ENCODE data around the gene BRSK2. TPM values are rescaled to one million over a fixed set of nuclear protein-coding genes. Genes with fewer than 3 reads are reported as not detected.

The BRSK2 gene
- total RNA-seq, 1 donor from 2014 or later = 1.0 TPM

- Histone ChIP-seq H3K4me1 (ENCODE audit: control insufficient read depth in 3 of 3, insufficient read depth in 3 of 3, low read length in 3 of 3) (peaks cover 21 to 32% (median 25%) of the 10 kb centered on the region in 3 donors), H3K9me3 (ENCODE audit: control insufficient read depth in 3 of 3, low read length in 3 of 3) (no peaks in the 10 kb centered on the region), H3K9ac (ENCODE audit: low read depth in 1 of 3, low read length in 3 of 3) (no peak overlapping the region), H3K36me3 (ENCODE audit: control insufficient read depth in 3 of 3, insufficient read depth in 3 of 3, low read length in 3 of 3) (no peaks in the 10 kb centered on the region), H3K27me3 (ENCODE audit: control insufficient read depth in 3 of 3, insufficient read depth in 3 of 3, low read length in 3 of 3) (no peaks in the 10 kb centered on the region), H3K4me3 (ENCODE audit: low read length in 3 of 3) (no peak overlapping the region), H3K27ac (ENCODE audit: low read depth, low read length) (no peak overlapping the region)
Observed at GRCh38 chr11:1491379-1491778, 101.6 kb downstream of the BRSK2 start.

- H3K27ac ChIP-seq (ENCODE audit: low read depth, low read length) = no peak overlapping the region
- H3K9ac ChIP-seq (ENCODE audit: low read depth in 1 of 3, low read length in 3 of 3) = no peak overlapping the region
- H3K4me1 ChIP-seq (ENCODE audit: control insufficient read depth in 3 of 3, insufficient read depth in 3 of 3, low read length in 3 of 3) = peaks cover 10 to 19% (median 15%) of the 10 kb centered on the region in 3 donors
- no peak overlapping the region for H3K4me3 ChIP-seq (ENCODE audit: low read length in 3 of 3)
- no peaks in the 10 kb centered on the region for H3K36me3 ChIP-seq (ENCODE audit: control insufficient read depth in 3 of 3, insufficient read depth in 3 of 3, low read length in 3 of 3)
- H3K27me3 ChIP-seq (ENCODE audit: control insufficient read depth in 3 of 3, insufficient read depth in 3 of 3, low read length in 3 of 3) = no peaks in the 10 kb centered on the region
- no peaks in the 10 kb centered on the region for H3K9me3 ChIP-seq (ENCODE audit: control insufficient read depth in 3 of 3, low read length in 3 of 3)
Observed at GRCh38 chr11:1493650-1494244, 104.0 kb downstream of the BRSK2 start.

GRCh38 chr11:1494650-1495049, 104.9 kb downstream of the BRSK2 start:
- H3K27ac ChIP-seq (ENCODE audit: low read depth, low read length) = no peak overlapping the region
- no peaks in the 10 kb centered on the region for H3K27me3 ChIP-seq (ENCODE audit: control insufficient read depth in 3 of 3, insufficient read depth in 3 of 3, low read length in 3 of 3)
- H3K4me1 ChIP-seq (ENCODE audit: control insufficient read depth in 3 of 3, insufficient read depth in 3 of 3, low read length in 3 of 3) = peaks cover 10 to 13% (median 12%) of the 10 kb centered on the region in 3 donors
- H3K9me3 ChIP-seq (ENCODE audit: control insufficient read depth in 3 of 3, low read length in 3 of 3) = peaks cover 0 to 2% (median 0%) of the 10 kb centered on the region in 3 donors
- peaks cover 4 to 6% (median 5%) of the 10 kb centered on the region in 3 donors for H3K36me3 ChIP-seq (ENCODE audit: control insufficient read depth in 3 of 3, insufficient read depth in 3 of 3, low read length in 3 of 3)
- no peak overlapping the region for H3K9ac ChIP-seq (ENCODE audit: low read depth in 1 of 3, low read length in 3 of 3)
- no peak overlapping the region for H3K4me3 ChIP-seq (ENCODE audit: low read length in 3 of 3)

DNA sequence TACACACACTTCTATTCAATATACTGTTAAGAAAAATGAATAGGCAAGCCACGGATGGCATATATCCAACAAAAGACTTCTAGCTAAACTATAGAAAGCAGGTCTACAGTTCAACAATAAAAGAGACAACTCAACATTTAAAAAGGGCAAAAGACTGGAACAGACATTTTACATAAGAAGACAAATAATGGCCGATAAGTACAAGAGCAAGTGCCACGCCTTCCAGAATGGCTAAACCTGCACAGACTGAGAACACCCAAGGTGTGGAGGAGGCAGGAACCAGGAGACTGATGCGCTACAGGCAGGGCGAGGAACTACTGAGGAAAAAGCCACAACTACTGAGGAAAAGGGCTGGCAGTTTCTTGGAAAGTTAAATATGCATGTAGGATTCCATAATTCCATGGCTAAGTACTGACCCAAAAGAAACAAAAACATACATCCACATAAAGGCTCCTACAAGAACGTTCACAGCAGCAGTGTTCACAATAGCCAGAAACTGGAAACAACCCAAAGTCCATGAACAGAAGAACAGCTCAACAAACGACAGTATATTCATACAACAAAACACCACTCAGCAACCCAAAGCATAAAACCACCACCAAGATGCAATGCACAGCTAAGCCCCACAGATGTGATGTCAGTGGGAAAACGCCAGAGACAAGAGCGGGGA, 106.5 kb downstream of the BRSK2 start:
- Histone ChIP-seq H3K36me3 (ENCODE audit: control insufficient read depth in 3 of 3, insufficient read depth in 3 of 3, low read length in 3 of 3) (peaks cover 4 to 10% (median 8%) of the 10 kb centered on the region in 3 donors), H3K27me3 (ENCODE audit: control insufficient read depth in 3 of 3, insufficient read depth in 3 of 3, low read length in 3 of 3) (no peaks in the 10 kb centered on the region), H3K27ac (ENCODE audit: low read depth, low read length) (no peak overlapping the region), H3K4me3 (ENCODE audit: low read length in 3 of 3) (no peak overlapping the region), H3K4me1 (ENCODE audit: control insufficient read depth in 3 of 3, insufficient read depth in 3 of 3, low read length in 3 of 3) (peaks cover 13 to 20% (median 18%) of the 10 kb centered on the region in 3 donors), H3K9ac (ENCODE audit: low read depth in 1 of 3, low read length in 3 of 3) (no peak overlapping the region), H3K9me3 (ENCODE audit: control insufficient read depth in 3 of 3, low read length in 3 of 3) (peaks cover 0 to 2% (median 0%) of the 10 kb centered on the region in 3 donors)

- Histone ChIP-seq H3K9ac (ENCODE audit: low read depth in 1 of 3, low read length in 3 of 3) (no peak overlapping the region), H3K4me3 (ENCODE audit: low read length in 3 of 3) (no peak overlapping the region), H3K9me3 (ENCODE audit: control insufficient read depth in 3 of 3, low read length in 3 of 3) (peaks cover 0 to 2% (median 0%) of the 10 kb centered on the region in 3 donors), H3K27me3 (ENCODE audit: control insufficient read depth in 3 of 3, insufficient read depth in 3 of 3, low read length in 3 of 3) (no peaks in the 10 kb centered on the region), H3K4me1 (ENCODE audit: control insufficient read depth in 3 of 3, insufficient read depth in 3 of 3, low read length in 3 of 3) (peaks cover 17 to 25% (median 23%) of the 10 kb centered on the region in 3 donors), H3K36me3 (ENCODE audit: control insufficient read depth in 3 of 3, insufficient read depth in 3 of 3, low read length in 3 of 3) (peaks cover 4 to 10% (median 8%) of the 10 kb centered on the region in 3 donors), H3K27ac (ENCODE audit: low read depth, low read length) (no peak overlapping the region)
Observed at GRCh38 chr11:1496761-1497095, 107.0 kb downstream of the BRSK2 start.

DNA sequence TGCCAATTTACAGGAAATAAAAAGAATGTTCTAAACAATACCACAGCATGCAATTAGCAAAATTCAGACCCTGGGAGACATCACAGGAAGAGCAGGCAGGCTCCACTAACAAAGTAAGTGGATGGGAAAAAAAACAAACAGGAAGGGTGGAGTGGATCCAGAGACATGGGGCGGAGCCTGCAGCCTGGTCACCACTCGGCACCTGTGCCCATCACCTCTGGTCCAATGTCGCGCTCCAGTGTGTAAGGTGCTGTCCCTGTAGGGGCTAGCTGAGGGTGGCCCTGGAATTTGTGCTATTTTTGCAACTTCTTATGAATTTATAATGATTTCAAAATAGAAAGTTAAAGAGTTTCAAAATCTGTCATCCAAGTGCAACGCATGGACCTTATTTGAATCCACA, 107.9 kb downstream of the BRSK2 start:
- H3K9ac ChIP-seq (ENCODE audit: low read depth in 1 of 3, low read length in 3 of 3) = no peak overlapping the region
- H3K4me1 ChIP-seq (ENCODE audit: control insufficient read depth in 3 of 3, insufficient read depth in 3 of 3, low read length in 3 of 3) = peaks cover 25 to 34% (median 32%) of the 10 kb centered on the region in 3 donors
- no peak overlapping the region for H3K27ac ChIP-seq (ENCODE audit: low read depth, low read length)
- peaks cover 0 to 2% (median 0%) of the 10 kb centered on the region in 3 donors for H3K9me3 ChIP-seq (ENCODE audit: control insufficient read depth in 3 of 3, low read length in 3 of 3)
- H3K36me3 ChIP-seq (ENCODE audit: control insufficient read depth in 3 of 3, insufficient read depth in 3 of 3, low read length in 3 of 3) = peaks cover 4 to 10% (median 8%) of the 10 kb centered on the region in 3 donors
- H3K27me3 ChIP-seq (ENCODE audit: control insufficient read depth in 3 of 3, insufficient read depth in 3 of 3, low read length in 3 of 3) = no peaks in the 10 kb centered on the region
- no peak overlapping the region for H3K4me3 ChIP-seq (ENCODE audit: low read length in 3 of 3)

DNA sequence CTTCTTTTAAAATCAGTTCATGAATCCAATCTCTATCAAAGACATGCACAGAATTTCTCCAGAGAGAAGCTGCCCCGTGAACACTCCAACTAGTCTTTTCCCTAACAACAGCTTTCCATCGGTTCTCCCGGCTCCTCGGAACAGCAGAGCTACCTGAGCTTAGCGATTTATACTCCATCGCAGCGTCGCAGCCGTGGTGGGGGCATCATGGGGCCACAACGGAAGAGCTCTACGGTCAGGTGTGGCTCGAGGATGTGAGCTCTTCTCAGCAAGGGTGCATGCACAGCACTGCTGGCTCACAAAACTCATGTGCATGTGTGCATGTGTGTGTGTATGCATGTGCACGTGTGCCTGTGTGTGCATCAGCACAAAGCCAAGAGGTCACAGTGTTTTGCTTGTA, 108.5 kb downstream of the BRSK2 start:
- Histone ChIP-seq H3K9me3 (ENCODE audit: control insufficient read depth in 3 of 3, low read length in 3 of 3) (peaks cover 0 to 2% (median 0%) of the 10 kb centered on the region in 3 donors), H3K9ac (ENCODE audit: low read depth in 1 of 3, low read length in 3 of 3) (no peak overlapping the region), H3K4me1 (ENCODE audit: control insufficient read depth in 3 of 3, insufficient read depth in 3 of 3, low read length in 3 of 3) (peaks cover 28 to 41% (median 39%) of the 10 kb centered on the region in 3 donors), H3K27ac (ENCODE audit: low read depth, low read length) (no peak overlapping the region), H3K4me3 (ENCODE audit: low read length in 3 of 3) (no peak overlapping the region), H3K36me3 (ENCODE audit: control insufficient read depth in 3 of 3, insufficient read depth in 3 of 3, low read length in 3 of 3) (peaks cover 4 to 10% (median 8%) of the 10 kb centered on the region in 3 donors), H3K27me3 (ENCODE audit: control insufficient read depth in 3 of 3, insufficient read depth in 3 of 3, low read length in 3 of 3) (no peaks in the 10 kb centered on the region)

DNA sequence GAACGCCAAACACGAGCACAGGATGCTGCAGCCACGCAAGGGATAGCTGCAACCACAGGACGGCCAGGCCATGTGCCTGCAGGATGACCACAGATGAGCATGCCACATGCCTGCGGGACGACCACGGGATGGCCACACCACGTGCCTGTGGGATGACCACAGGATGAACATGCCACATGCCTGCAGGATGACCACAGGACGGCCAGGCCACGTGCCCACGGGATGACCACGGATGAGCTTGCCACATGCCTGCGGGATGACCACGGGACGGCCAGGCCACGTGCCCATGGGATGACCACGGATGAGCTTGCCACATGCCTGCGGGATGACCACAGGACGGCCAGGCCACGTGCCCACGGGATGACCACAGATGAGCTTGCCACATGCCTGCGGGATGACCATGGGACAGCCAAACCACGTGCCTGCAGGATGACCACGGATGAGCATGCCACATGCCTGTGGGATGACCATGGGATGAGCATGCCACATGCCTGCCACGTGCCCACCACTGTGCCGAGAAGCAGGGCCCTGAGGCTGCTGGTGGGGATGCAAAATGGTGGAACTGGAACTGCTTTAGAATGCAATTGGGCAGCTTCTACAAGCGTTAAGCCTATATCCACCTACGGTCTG, 109.6 kb downstream of the BRSK2 start:
- H3K4me3 ChIP-seq (ENCODE audit: low read length in 3 of 3) = no peak overlapping the region

DNA sequence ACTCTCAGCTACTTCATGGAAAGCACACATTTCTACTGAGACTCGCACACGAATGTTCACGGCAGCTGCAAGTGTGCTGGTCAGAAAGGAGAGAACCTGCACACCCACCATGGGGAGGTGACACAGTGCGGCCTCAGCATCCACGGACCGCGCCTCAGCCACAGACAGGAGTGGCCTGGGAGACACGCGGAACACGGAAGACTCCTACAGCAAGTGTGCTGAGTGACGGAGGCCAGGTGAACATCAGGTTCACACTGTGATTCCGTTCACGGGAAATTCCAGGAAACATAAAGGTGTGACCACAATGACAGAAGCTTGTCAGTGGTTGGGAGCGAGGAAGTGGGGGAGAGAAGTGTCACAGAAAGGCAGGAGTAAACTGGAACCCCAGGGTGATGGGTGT, 110.2 kb downstream of the BRSK2 start:
- H3K9me3 ChIP-seq (ENCODE audit: control insufficient read depth in 3 of 3, low read length in 3 of 3) = peaks cover 0 to 2% (median 0%) of the 10 kb centered on the region in 3 donors
- no peak overlapping the region for H3K9ac ChIP-seq (ENCODE audit: low read depth in 1 of 3, low read length in 3 of 3)
- H3K4me1 ChIP-seq (ENCODE audit: control insufficient read depth in 3 of 3, insufficient read depth in 3 of 3, low read length in 3 of 3) = peaks cover 43 to 57% (median 51%) of the 10 kb centered on the region in 3 donors

More for the DNA sequence above, 109.6 kb downstream of the BRSK2 start:
- Histone ChIP-seq H3K36me3 (ENCODE audit: control insufficient read depth in 3 of 3, insufficient read depth in 3 of 3, low read length in 3 of 3) (peaks cover 4 to 10% (median 8%) of the 10 kb centered on the region in 3 donors), H3K27ac (ENCODE audit: low read depth, low read length) (no peak overlapping the region), H3K4me1 (ENCODE audit: control insufficient read depth in 3 of 3, insufficient read depth in 3 of 3, low read length in 3 of 3) (peaks cover 39 to 52% (median 50%) of the 10 kb centered on the region in 3 donors), H3K9ac (ENCODE audit: low read depth in 1 of 3, low read length in 3 of 3) (no peak overlapping the region), H3K27me3 (ENCODE audit: control insufficient read depth in 3 of 3, insufficient read depth in 3 of 3, low read length in 3 of 3) (no peaks in the 10 kb centered on the region), H3K9me3 (ENCODE audit: control insufficient read depth in 3 of 3, low read length in 3 of 3) (peaks cover 0 to 2% (median 0%) of the 10 kb centered on the region in 3 donors)

More for the DNA sequence above, 110.2 kb downstream of the BRSK2 start:
- H3K27ac ChIP-seq (ENCODE audit: low read depth, low read length) = no peak overlapping the region
- H3K4me3 ChIP-seq (ENCODE audit: low read length in 3 of 3) = no peak overlapping the region
- H3K27me3 ChIP-seq (ENCODE audit: control insufficient read depth in 3 of 3, insufficient read depth in 3 of 3, low read length in 3 of 3) = no peaks in the 10 kb centered on the region
- H3K36me3 ChIP-seq (ENCODE audit: control insufficient read depth in 3 of 3, insufficient read depth in 3 of 3, low read length in 3 of 3) = peaks cover 4 to 10% (median 8%) of the 10 kb centered on the region in 3 donors

All from skeletal muscle tissue (tissue), 4 donors.